ENCODE measurements around the gene SRRM3.

DNA sequence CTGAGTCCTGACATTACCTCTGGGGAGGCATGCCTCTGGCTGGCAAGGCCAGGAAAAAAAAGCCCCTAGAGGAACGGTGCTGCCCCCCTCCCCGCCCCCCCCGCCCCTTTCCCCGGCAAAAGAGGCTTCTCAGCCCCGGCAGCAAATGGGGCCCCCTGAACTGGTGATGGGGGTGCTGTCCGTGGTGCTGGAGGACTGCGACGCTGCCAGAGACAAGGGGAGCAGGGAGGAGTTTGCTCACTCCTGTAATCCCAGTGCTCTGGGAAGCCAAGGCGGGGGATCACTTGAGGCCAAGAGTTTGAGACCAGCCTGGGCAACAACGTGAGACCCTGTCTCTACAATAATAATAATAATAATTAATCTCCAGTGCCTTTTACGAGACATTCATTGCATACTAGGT is 23.7 kb downstream of the SRRM3 start:
- TF ChIP-seq POLR2AphosphoS5 (IDR thresholded peaks at IDR 0.05; ENCODE audit: low read depth, low read length): no peak
- no peak for TF ChIP-seq FOXP2 (optimal IDR thresholded peaks at IDR 0.05; ENCODE audit: borderline replicate concordance, extremely low read depth, extremely low read length, insufficient read depth)
